ENCODE results near the gene GIMAP2. TPM values are rescaled to one million over a fixed set of nuclear protein-coding genes. Genes with fewer than 3 reads are reported as not detected.

Gene GIMAP2
- total RNA-seq, result 1.2 and 2.5 TPM in 2 replicates

GRCh38 chr7:150685219-150686029, at the start of gene GIMAP2:
GIMAP2 (plus strand) TSS chr7:150685706; CDS start chr7:150687060, 1,354 bp downstream.

GRCh38 chr7:150716368-150716767, 30.9 kb downstream of the GIMAP2 start, which contains the start of gene GIMAP1:
GIMAP1 (plus strand) TSS chr7:150716613; CDS start chr7:150719048, 2,435 bp downstream.

GRCh38 chr7:150737265-150738055, 52.0 kb downstream of the GIMAP2 start, which contains the start of gene GIMAP5:
GIMAP5 (plus strand) TSS chr7:150737418; CDS start chr7:150740885, 3,467 bp downstream.

Other genes starting within 250 kb of the GIMAP2 start
- gene GIMAP8, start 235.1 kb upstream of the GIMAP2 start, total RNA-seq, result 0.19 and 0.28 TPM in 2 replicates
- under 0.01 and 0.19 TPM in 2 replicates for gene GIMAP7, start 170.8 kb upstream of the GIMAP2 start, total RNA-seq
- gene GIMAP4, start 118.3 kb upstream of the GIMAP2 start, total RNA-seq, result 0.56 and 0.58 TPM in 2 replicates
- gene GIMAP6, start 53.3 kb upstream of the GIMAP2 start, total RNA-seq, result 0.19 and 0.56 TPM in 2 replicates
- not detected in 2 replicates for gene GIMAP1, start 30.9 kb downstream of the GIMAP2 start, total RNA-seq
- 0.28 and 0.38 TPM in 2 replicates for gene GIMAP5, start 51.7 kb downstream of the GIMAP2 start, total RNA-seq
- not detected in 2 replicates for gene TMEM176B, start 114.7 kb downstream of the GIMAP2 start, total RNA-seq
- not detected in 2 replicates for gene TMEM176A, start 115.1 kb downstream of the GIMAP2 start, total RNA-seq
- gene AOC1, start 166.8 kb downstream of the GIMAP2 start, total RNA-seq, result not detected in 2 replicates